Suprapubic skin (tissue), 3 donors: ENCODE results near the gene PI4K2A.
"Not testable (repeated sequence)": the region's sequence is repeated elsewhere in the genome, so short reads cannot be mapped to it uniquely, and the experiment has no call there.

Experiments
- EP300 ChIP-seq: sonication (generic); formaldehyde crosslinking; IDR thresholded peaks from one replicate; pipeline ENCODE4 v1.6.1; 2017; ENCODE audit warnings: antibody characterized with exemption
- POLR2A ChIP-seq, 2 donors: fragments of 450-650 bp; IDR thresholded peaks; one replicate each; pipeline ENCODE4 v1.6.1; 2017; ENCODE audit warnings: antibody characterized with exemption in 2 of 2, mild to moderate bottlenecking in 2 of 2, moderate library complexity in 2 of 2
- TF ChIP-seq, protein P1 (sequence below), 2 donors: fragments of 200-600 bp in 1 of 2; fragments of 450-650 bp in 1 of 2; sonication (generic) in 1 of 2; IDR thresholded peaks; one replicate each; pipeline ENCODE4 v1.5.1; 2016 to 2019; ENCODE audit warnings: antibody characterized with exemption in 2 of 2, mild to moderate bottlenecking in 1 of 2, moderate library complexity in 1 of 2

DNA sequence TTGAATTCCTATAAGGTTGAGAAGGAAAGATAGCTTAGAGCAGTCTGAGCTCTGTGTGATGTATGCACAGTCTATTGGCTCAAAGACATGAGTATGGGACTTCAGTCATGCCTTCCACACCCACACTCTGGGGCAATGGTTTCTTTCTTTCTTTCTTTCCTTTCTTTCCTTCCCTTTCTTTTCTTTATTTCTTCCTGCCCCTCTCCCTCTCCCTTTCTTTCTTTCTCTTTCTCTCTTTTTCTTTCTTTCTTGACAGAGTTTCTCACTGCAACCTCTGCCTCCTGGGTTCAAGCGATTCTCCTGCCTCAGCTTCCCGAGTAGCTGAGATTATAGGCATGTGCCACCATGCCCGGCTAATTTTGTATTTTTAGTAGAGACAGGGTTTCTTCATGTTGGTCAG, 1.4 kb upstream of the PI4K2A start:
- TF ChIP-seq, protein P1, sequence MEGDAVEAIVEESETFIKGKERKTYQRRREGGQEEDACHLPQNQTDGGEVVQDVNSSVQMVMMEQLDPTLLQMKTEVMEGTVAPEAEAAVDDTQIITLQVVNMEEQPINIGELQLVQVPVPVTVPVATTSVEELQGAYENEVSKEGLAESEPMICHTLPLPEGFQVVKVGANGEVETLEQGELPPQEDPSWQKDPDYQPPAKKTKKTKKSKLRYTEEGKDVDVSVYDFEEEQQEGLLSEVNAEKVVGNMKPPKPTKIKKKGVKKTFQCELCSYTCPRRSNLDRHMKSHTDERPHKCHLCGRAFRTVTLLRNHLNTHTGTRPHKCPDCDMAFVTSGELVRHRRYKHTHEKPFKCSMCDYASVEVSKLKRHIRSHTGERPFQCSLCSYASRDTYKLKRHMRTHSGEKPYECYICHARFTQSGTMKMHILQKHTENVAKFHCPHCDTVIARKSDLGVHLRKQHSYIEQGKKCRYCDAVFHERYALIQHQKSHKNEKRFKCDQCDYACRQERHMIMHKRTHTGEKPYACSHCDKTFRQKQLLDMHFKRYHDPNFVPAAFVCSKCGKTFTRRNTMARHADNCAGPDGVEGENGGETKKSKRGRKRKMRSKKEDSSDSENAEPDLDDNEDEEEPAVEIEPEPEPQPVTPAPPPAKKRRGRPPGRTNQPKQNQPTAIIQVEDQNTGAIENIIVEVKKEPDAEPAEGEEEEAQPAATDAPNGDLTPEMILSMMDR (IDR thresholded peaks at IDR 0.05), result not testable (repeated sequence)
- not testable (repeated sequence) for TF ChIP-seq POLR2A (IDR thresholded peaks at IDR 0.05); EP300
